Panc1 (cell line): ENCODE results near the gene LHPP. TPM values are rescaled to one million over a fixed set of nuclear protein-coding genes. Genes with fewer than 3 reads are reported as not detected.

Experiments
- ATAC-seq: fragments of 200-7000 bp; cut with Tn5 transposase; 2 replicates; pipeline ENCODE4 v1.9.1; 2020; ENCODE audit warnings: mild to moderate bottlenecking, moderate library complexity
- BruUV-seq: library from RNA; stranded (reverse); fragments of 400-500 nt; replicated peaks from 2 replicates; lab custom pipeline; 2021; lab: Mats Ljungman, UMichigan
- CTCF ChIA-PET: fragments of 300-600 bp; sonication (Branson Sonifier 250); formaldehyde crosslinking; loops from one replicate; lab custom pipeline; 2022; ENCODE audit warnings: antibody characterized with exemption; lab: Charles Lee
- POLR2A ChIA-PET: fragments of 300-600 bp; sonication (Branson Sonifier 250); formaldehyde crosslinking; loops from one replicate; lab custom pipeline; 2022; ENCODE audit warnings: antibody characterized with exemption; lab: Charles Lee
- DNase-seq: peaks from one replicate; pipeline ENCODE4 v3.0.0-alpha.2; 2010; ENCODE audit warnings: low read depth, low spot score
- H3K27ac ChIP-seq: 2 replicates; pipeline ENCODE4 v1.5.1; 2011; ENCODE audit warnings: mild to moderate bottlenecking, low read length, inconsistent platforms
- H3K27me3 ChIP-seq: fragments of 200-500 bp; sonication (Bioruptor generic); 2 replicates; pipeline ENCODE4 v1.6.0; 2014; ENCODE audit warnings: low read length, inconsistent platforms; ENCODE audit not compliant: control insufficient read depth, insufficient read depth
- H3K36me3 ChIP-seq: fragments of 200-500 bp; sonication (Bioruptor generic); 2 replicates; pipeline ENCODE4 v1.5.1; 2014; ENCODE audit warnings: inconsistent platforms, mild to moderate bottlenecking, low read length, moderate library complexity; ENCODE audit not compliant: control insufficient read depth, insufficient read depth
- H3K4me1 ChIP-seq: 2 replicates; pipeline ENCODE4 v1.5.1; 2011; ENCODE audit warnings: inconsistent platforms, mild to moderate bottlenecking, low read length, moderate library complexity; ENCODE audit not compliant: control insufficient read depth, insufficient read depth
- H3K4me3 ChIP-seq, 2 experiments: 2 replicates each; pipeline ENCODE4 v1.5.1; 2011 to 2012; ENCODE audit warnings: low read depth in 2 of 2, low read length in 2 of 2, mild to moderate bottlenecking in 2 of 2, inconsistent platforms in 1 of 2, moderate library complexity in 1 of 2
- H3K9me3 ChIP-seq: fragments of 200-500 bp; sonication (Bioruptor generic); 2 replicates; pipeline ENCODE4 v1.5.1; 2014; ENCODE audit warnings: low read depth, mild to moderate bottlenecking, inconsistent platforms, low read length, moderate library complexity; ENCODE audit not compliant: control insufficient read depth, insufficient read depth
- POLR2AphosphoS5 ChIP-seq: IDR thresholded peaks from 2 replicates; pipeline ENCODE4 v1.6.1; 2012; ENCODE audit warnings: mild to moderate bottlenecking, low read depth, low read length, moderate library complexity
- SIN3A ChIP-seq: IDR thresholded peaks from 2 replicates; pipeline ENCODE4 v1.6.1; 2012; ENCODE audit warnings: low read depth, mild to moderate bottlenecking, low read length, moderate library complexity, borderline replicate concordance; ENCODE audit not compliant: insufficient read depth
- TCF7L2 ChIP-seq: IDR thresholded peaks from 2 replicates; pipeline ENCODE4 v1.6.1; 2011; ENCODE audit warnings: mild to moderate bottlenecking, low read depth, low read length, inconsistent platforms
- in situ Hi-C: cut with HindIII; loops from 2 replicates; pipeline ENCODE4 v1.10.0; 2016; ENCODE audit warnings: low sequenced_read_pairs, low pct_unique_long_range_greater_than_20kb
- intact Hi-C: fragments of 100-400 bp; cut with micrococcal nuclease; formaldehyde crosslinking; loops from one replicate; pipeline ENCODE4 v1.10.0; 2022; ENCODE audit not compliant: unreplicated experiment
- total RNA-seq: library from RNA; stranded (reverse); gene quantifications from one replicate; pipeline ENCODE4 v1.2.1, GENCODE V29; 2021; ENCODE audit not compliant: unreplicated experiment
- TF ChIP-seq, protein P1 (sequence below): fragments of 450-650 bp; IDR thresholded peaks from 2 replicates; pipeline ENCODE4 v1.5.1; 2017; ENCODE audit warnings: mild to moderate bottlenecking
- TF ChIP-seq, protein P2 (sequence below), 2 experiments: IDR thresholded peaks; 2 replicates each; pipeline ENCODE4 v1.6.1; 2011 to 2012; ENCODE audit warnings: low read depth in 2 of 2, control low read depth in 1 of 2, low read length in 1 of 2, mild to moderate bottlenecking in 1 of 2, moderate library complexity in 1 of 2; ENCODE audit not compliant: insufficient read depth in 1 of 2

The LHPP gene
- total RNA-seq, 1 experiment from 2014 or later: 15.0 TPM

DNA sequence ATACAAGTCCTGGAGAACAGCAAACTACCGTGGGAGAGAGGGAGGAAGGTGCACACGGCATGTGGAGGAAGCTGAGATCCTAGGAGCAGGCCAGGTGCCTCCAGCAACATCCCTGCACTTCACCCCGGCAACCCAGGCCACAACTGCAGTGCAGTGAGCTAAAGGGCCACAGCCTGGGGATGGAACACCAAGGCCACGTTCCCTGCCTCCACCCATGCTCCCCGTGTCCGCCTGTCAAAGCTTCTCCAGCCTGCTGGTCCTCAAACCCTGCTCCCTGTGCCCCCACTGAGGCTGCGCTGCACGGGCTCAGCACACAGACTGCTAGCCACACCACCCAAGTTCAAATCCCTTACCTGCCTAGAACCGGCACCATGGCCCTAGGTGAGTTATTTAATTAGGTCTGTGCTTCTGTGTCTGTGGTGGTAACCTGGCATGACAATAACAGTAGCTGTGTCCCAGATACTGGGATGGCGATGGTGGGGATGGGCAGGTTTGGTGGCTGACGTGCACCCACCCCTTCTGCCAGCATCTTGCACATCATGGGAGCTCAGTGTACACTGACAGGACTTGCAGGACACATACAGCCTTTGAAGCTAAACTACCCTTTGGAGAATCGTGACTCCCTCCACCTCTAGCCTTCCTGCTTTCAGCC lies 197.1 kb downstream of the LHPP start:
- no peak overlapping the region for H3K4me3 ChIP-seq
- in situ Hi-C loops: no loop called here
- ChIA-PET POLR2A (interaction anchor here (0.6 kb wide), 1 partner anchor 309 kb away, joined by 5 read pairs; no protein-coding TSS in a partner anchor), CTCF (no interaction called here)
- no peak for DNase-seq
- ATAC-seq: no peak
- no peak for TF ChIP-seq SIN3A
- TF ChIP-seq, protein P1, sequence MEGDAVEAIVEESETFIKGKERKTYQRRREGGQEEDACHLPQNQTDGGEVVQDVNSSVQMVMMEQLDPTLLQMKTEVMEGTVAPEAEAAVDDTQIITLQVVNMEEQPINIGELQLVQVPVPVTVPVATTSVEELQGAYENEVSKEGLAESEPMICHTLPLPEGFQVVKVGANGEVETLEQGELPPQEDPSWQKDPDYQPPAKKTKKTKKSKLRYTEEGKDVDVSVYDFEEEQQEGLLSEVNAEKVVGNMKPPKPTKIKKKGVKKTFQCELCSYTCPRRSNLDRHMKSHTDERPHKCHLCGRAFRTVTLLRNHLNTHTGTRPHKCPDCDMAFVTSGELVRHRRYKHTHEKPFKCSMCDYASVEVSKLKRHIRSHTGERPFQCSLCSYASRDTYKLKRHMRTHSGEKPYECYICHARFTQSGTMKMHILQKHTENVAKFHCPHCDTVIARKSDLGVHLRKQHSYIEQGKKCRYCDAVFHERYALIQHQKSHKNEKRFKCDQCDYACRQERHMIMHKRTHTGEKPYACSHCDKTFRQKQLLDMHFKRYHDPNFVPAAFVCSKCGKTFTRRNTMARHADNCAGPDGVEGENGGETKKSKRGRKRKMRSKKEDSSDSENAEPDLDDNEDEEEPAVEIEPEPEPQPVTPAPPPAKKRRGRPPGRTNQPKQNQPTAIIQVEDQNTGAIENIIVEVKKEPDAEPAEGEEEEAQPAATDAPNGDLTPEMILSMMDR: no peak
- no peak for TF ChIP-seq POLR2AphosphoS5
- TF ChIP-seq TCF7L2: no peak
- TF ChIP-seq, protein P2, sequence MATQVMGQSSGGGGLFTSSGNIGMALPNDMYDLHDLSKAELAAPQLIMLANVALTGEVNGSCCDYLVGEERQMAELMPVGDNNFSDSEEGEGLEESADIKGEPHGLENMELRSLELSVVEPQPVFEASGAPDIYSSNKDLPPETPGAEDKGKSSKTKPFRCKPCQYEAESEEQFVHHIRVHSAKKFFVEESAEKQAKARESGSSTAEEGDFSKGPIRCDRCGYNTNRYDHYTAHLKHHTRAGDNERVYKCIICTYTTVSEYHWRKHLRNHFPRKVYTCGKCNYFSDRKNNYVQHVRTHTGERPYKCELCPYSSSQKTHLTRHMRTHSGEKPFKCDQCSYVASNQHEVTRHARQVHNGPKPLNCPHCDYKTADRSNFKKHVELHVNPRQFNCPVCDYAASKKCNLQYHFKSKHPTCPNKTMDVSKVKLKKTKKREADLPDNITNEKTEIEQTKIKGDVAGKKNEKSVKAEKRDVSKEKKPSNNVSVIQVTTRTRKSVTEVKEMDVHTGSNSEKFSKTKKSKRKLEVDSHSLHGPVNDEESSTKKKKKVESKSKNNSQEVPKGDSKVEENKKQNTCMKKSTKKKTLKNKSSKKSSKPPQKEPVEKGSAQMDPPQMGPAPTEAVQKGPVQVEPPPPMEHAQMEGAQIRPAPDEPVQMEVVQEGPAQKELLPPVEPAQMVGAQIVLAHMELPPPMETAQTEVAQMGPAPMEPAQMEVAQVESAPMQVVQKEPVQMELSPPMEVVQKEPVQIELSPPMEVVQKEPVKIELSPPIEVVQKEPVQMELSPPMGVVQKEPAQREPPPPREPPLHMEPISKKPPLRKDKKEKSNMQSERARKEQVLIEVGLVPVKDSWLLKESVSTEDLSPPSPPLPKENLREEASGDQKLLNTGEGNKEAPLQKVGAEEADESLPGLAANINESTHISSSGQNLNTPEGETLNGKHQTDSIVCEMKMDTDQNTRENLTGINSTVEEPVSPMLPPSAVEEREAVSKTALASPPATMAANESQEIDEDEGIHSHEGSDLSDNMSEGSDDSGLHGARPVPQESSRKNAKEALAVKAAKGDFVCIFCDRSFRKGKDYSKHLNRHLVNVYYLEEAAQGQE (IDR thresholded peaks at IDR 0.05; ENCODE audit: insufficient read depth in 1 of 2, low read depth in 2 of 2, low read length in 1 of 2): no peak
- H3K9me3 ChIP-seq: no peaks in the 10 kb centered on the region
- H3K4me1 ChIP-seq: no peaks in the 10 kb centered on the region
- 0 out of 2 replicates have a peak, but pooled peaks cover 2% of the 10 kb centered on the region for H3K36me3 ChIP-seq
- no TSS peak for BruUV-seq
- H3K27me3 ChIP-seq: no peaks in the 10 kb centered on the region
- no peak overlapping the region for H3K27ac ChIP-seq
- intact Hi-C loops: no loop called here

- H3K27me3 ChIP-seq: no peaks in the 10 kb centered on the region
- in situ Hi-C loops: no loop called here
- intact Hi-C loops: no loop called here
- no peak overlapping the region for H3K4me3 ChIP-seq
- no TSS peak for BruUV-seq
- ChIA-PET CTCF (no interaction called here), POLR2A (no interaction called here)
- ATAC-seq (no peak), DNase-seq (no peak)
- H3K27ac ChIP-seq: no peak overlapping the region
- TF ChIP-seq POLR2AphosphoS5 (no peak), TCF7L2 (no peak), SIN3A (no peak)
- TF ChIP-seq, protein P1: no peak
- TF ChIP-seq, protein P2 (IDR thresholded peaks at IDR 0.05; ENCODE audit: insufficient read depth in 1 of 2, low read depth in 2 of 2, low read length in 1 of 2): no peak
- H3K9me3 ChIP-seq: no peaks in the 10 kb centered on the region
- no peaks in the 10 kb centered on the region for H3K4me1 ChIP-seq
- H3K36me3 ChIP-seq: 0 out of 2 replicates have a peak, but pooled peaks cover 2% of the 10 kb centered on the region
Observed at GRCh38 chr10:124659380-124659779, 197.8 kb downstream of the LHPP start.
